ENCODE measurements around the gene CD2. TPM values are rescaled to one million over a fixed set of nuclear protein-coding genes. Genes with fewer than 3 reads are reported as not detected.

CD2 gene
- total RNA-seq, 1 experiment from 2014 or later: not detected

DNA sequence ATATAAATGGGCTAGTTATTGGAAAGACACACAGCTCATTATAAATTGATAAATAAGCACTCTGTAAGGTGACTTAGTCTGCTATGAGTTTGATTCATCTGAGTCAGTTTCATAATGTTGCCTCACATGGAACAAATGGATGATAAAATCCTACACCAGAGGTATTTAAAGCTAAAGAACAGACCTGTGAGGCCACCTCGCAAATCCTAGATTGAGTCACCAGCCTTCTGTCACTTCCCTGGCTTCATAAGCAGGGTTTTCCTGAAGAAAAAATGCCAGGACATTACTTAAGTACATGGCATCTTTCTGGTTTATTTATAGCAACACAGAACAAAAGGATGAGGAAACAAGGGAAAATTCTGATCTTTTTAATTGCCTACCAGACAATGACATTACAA lies 18.4 kb downstream of the CD2 start:
- no peak for DNase-seq
- Histone ChIP-seq H3K36me3 (ENCODE audit: control insufficient read depth, insufficient read depth, low read length) (no peaks in the 10 kb centered on the region), H3K27me3 (replicated peaks; ENCODE audit: control insufficient read depth, insufficient read depth, low read length) (no peaks in the 10 kb centered on the region), H3K4me3 (ENCODE audit: low read depth, low read length) (no peak overlapping the region), H3K4me1 (no peaks in the 10 kb centered on the region), H3K9me3 (no peaks in the 10 kb centered on the region)
- no peaks in the 10 kb centered on the region for H3K36me3 Mint-ChIP-seq (ENCODE audit: insufficient read depth, unreplicated experiment)
- H3K4me1 Mint-ChIP-seq (ENCODE audit: low read depth, unreplicated experiment): no peaks in the 10 kb centered on the region
- TF ChIP-seq, protein P1, sequence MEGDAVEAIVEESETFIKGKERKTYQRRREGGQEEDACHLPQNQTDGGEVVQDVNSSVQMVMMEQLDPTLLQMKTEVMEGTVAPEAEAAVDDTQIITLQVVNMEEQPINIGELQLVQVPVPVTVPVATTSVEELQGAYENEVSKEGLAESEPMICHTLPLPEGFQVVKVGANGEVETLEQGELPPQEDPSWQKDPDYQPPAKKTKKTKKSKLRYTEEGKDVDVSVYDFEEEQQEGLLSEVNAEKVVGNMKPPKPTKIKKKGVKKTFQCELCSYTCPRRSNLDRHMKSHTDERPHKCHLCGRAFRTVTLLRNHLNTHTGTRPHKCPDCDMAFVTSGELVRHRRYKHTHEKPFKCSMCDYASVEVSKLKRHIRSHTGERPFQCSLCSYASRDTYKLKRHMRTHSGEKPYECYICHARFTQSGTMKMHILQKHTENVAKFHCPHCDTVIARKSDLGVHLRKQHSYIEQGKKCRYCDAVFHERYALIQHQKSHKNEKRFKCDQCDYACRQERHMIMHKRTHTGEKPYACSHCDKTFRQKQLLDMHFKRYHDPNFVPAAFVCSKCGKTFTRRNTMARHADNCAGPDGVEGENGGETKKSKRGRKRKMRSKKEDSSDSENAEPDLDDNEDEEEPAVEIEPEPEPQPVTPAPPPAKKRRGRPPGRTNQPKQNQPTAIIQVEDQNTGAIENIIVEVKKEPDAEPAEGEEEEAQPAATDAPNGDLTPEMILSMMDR (IDR thresholded peaks at IDR 0.05; ENCODE audit: insufficient read depth in 1 of 2, low read depth in 1 of 2, low read length in 1 of 2, severe bottlenecking in 1 of 2, unreplicated experiment in 1 of 2): no peak
- no peak overlapping the region for H3K4me3 Mint-ChIP-seq (ENCODE audit: unreplicated experiment)
- intact Hi-C loops (cut with micrococcal nuclease; ENCODE audit: unreplicated experiment): no loop called here
- POLR2A ChIA-PET: no interaction called here
- no peaks in the 10 kb centered on the region for H3K27me3 Mint-ChIP-seq (ENCODE audit: insufficient read depth, unreplicated experiment)
- CTCF ChIA-PET: interaction anchor here (0.6 to 1.3 kb wide), 2 partner anchors 8 to 108 kb away, joined by 3 to 4 read pairs; no protein-coding TSS in a partner anchor
- H3K27ac Mint-ChIP-seq (ENCODE audit: unreplicated experiment): no peak overlapping the region
- no TSS peak for BruUV-seq (replicated peaks)
- no peaks in the 10 kb centered on the region for H3K9me3 Mint-ChIP-seq (ENCODE audit: unreplicated experiment)

DNA sequence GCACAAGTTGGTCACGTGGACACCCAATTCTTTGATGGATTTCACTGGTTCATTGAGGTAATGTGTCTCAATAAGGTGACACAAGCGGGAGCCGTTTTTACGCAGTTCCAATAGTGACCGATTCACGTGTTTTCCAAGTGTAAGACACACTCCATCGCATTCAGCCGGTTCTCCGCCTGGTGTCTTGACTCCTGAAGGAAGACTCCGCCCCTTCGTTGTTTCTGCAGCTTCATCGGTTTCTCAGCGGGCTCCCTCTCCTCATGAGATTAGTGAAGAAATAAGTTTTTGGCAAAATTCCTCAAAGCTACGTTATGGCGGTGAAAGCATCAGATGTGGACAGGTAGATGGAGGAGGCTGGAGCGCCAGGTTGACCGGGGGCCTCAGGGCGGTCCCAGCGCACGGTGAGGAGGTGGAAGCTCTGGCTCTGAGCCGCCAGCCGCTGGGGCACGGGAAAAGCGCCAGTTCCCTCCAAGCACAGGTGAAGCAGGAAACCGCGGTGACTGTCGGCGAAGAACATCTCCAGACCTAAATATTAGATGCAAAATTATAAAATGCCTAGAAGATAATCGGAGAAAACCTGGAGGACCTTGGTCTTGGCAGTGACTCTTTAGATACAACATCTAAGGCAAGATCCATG lies 21.0 kb downstream of the CD2 start:
- Mint-ChIP-seq H3K27me3 (ENCODE audit: insufficient read depth, unreplicated experiment) (peaks cover 8% of the 10 kb centered on the region), H3K9me3 (ENCODE audit: unreplicated experiment) (peaks cover 5% of the 10 kb centered on the region), H3K4me1 (ENCODE audit: low read depth, unreplicated experiment) (no peaks in the 10 kb centered on the region), H3K4me3 (ENCODE audit: unreplicated experiment) (no peak overlapping the region), H3K27ac (ENCODE audit: unreplicated experiment) (no peak overlapping the region), H3K36me3 (ENCODE audit: insufficient read depth, unreplicated experiment) (no peaks in the 10 kb centered on the region)
- H3K9me3 ChIP-seq: no peaks in the 10 kb centered on the region
- no peaks in the 10 kb centered on the region for H3K4me1 ChIP-seq
- BruUV-seq (replicated peaks): no TSS peak
- ChIA-PET CTCF (no interaction called here), POLR2A (no interaction called here)
- H3K36me3 ChIP-seq (ENCODE audit: control insufficient read depth, insufficient read depth, low read length): no peaks in the 10 kb centered on the region
- TF ChIP-seq, protein P1 (IDR thresholded peaks at IDR 0.05; ENCODE audit: insufficient read depth in 1 of 2, low read depth in 1 of 2, low read length in 1 of 2, severe bottlenecking in 1 of 2, unreplicated experiment in 1 of 2): no peak
- H3K27me3 ChIP-seq (replicated peaks; ENCODE audit: control insufficient read depth, insufficient read depth, low read length): no peaks in the 10 kb centered on the region
- intact Hi-C loops (cut with micrococcal nuclease; ENCODE audit: unreplicated experiment): no loop called here
- H3K4me3 ChIP-seq (ENCODE audit: low read depth, low read length): no peak overlapping the region
- no peak for DNase-seq

- Mint-ChIP-seq H3K4me1 (ENCODE audit: low read depth, unreplicated experiment) (no peaks in the 10 kb centered on the region), H3K9me3 (ENCODE audit: unreplicated experiment) (peaks cover 5% of the 10 kb centered on the region), H3K4me3 (ENCODE audit: unreplicated experiment) (no peak overlapping the region), H3K27me3 (ENCODE audit: insufficient read depth, unreplicated experiment) (peaks cover 11% of the 10 kb centered on the region), H3K27ac (ENCODE audit: unreplicated experiment) (no peak overlapping the region), H3K36me3 (ENCODE audit: insufficient read depth, unreplicated experiment) (no peaks in the 10 kb centered on the region)
- Histone ChIP-seq H3K4me1 (no peaks in the 10 kb centered on the region), H3K9me3 (no peaks in the 10 kb centered on the region), H3K27me3 (replicated peaks; ENCODE audit: control insufficient read depth, insufficient read depth, low read length) (no peaks in the 10 kb centered on the region), H3K36me3 (ENCODE audit: control insufficient read depth, insufficient read depth, low read length) (no peaks in the 10 kb centered on the region), H3K4me3 (ENCODE audit: low read depth, low read length) (no peak overlapping the region)
- ChIA-PET POLR2A (no interaction called here), CTCF (no interaction called here)
- DNase-seq: no peak
- intact Hi-C loops (cut with micrococcal nuclease; ENCODE audit: unreplicated experiment): no loop called here
- TF ChIP-seq, protein P1 (IDR thresholded peaks at IDR 0.05; ENCODE audit: insufficient read depth in 1 of 2, low read depth in 1 of 2, low read length in 1 of 2, severe bottlenecking in 1 of 2, unreplicated experiment in 1 of 2): no peak
- BruUV-seq (replicated peaks): no TSS peak
Measured at GRCh38 chr1:116777831-116778830, 23.9 kb downstream of the CD2 start.
